OCI-LY7 (cell line): ENCODE results near the gene EPAS1. TPM values are rescaled to one million over a fixed set of nuclear protein-coding genes. Genes with fewer than 3 reads are reported as not detected.
A peak's percentile ranks its signal among the peaks of the same experiment; 100 is the strongest.

Experiments
- BruUV-seq: library from RNA; stranded (reverse); fragments of 400-500 nt; replicated peaks from 2 replicates; lab custom pipeline; 2021; lab: Mats Ljungman, UMichigan
- CTCF ChIA-PET: fragments of 300-600 bp; sonication (Branson Sonifier 250); formaldehyde crosslinking; loops from one replicate; lab custom pipeline; 2022; ENCODE audit warnings: antibody characterized with exemption; ENCODE audit not compliant: unreplicated experiment; lab: Charles Lee
- POLR2A ChIA-PET: fragments of 300-600 bp; sonication (Branson Sonifier 250); formaldehyde crosslinking; loops from one replicate; lab custom pipeline; 2022; ENCODE audit warnings: antibody characterized with exemption; lab: Charles Lee
- DNase-seq: peaks from one replicate; pipeline ENCODE4 v3.0.0-alpha.2; 2015; ENCODE audit warnings: low spot score
- H2AFZ ChIP-seq: fragments of 200-600 bp; sonication (generic), shearing (Covaris generic); 2 replicates; pipeline ENCODE4 v1.6.1; 2014; ENCODE audit warnings: mild to moderate bottlenecking, antibody characterized with exemption, low read length, moderate library complexity
- H3K27ac ChIP-seq: fragments of 200-600 bp; sonication (generic); 2 replicates; pipeline ENCODE4 v1.5.1; 2014; ENCODE audit warnings: mixed run types, low read depth, mild to moderate bottlenecking, moderate library complexity, low read length, inconsistent platforms; ENCODE audit not compliant: poor library complexity, severe bottlenecking
- H3K36me3 ChIP-seq: fragments of 200-600 bp; sonication (generic); 2 replicates; pipeline ENCODE4 v1.6.1; 2014; ENCODE audit warnings: mild to moderate bottlenecking, antibody characterized with exemption, low read length, moderate library complexity, mixed read lengths; ENCODE audit not compliant: insufficient read depth
- H3K4me1 ChIP-seq: fragments of 200-600 bp; sonication (generic); 2 replicates; pipeline ENCODE4 v1.5.1; 2014; ENCODE audit warnings: mild to moderate bottlenecking, low read length; ENCODE audit not compliant: insufficient read depth, poor library complexity, severe bottlenecking
- H3K4me2 ChIP-seq: fragments of 200-600 bp; sonication (generic); 2 replicates; pipeline ENCODE4 v1.6.1; 2014; ENCODE audit warnings: mild to moderate bottlenecking, low read length
- H3K4me3 ChIP-seq: fragments of 200-600 bp; sonication (generic); 2 replicates; pipeline ENCODE4 v1.5.1; 2014; ENCODE audit warnings: mild to moderate bottlenecking, low read depth, low read length; ENCODE audit not compliant: poor library complexity, severe bottlenecking
- H3K79me2 ChIP-seq: fragments of 200-600 bp; sonication (generic); 2 replicates; pipeline ENCODE4 v1.6.1; 2016; ENCODE audit warnings: low read depth, mild to moderate bottlenecking, low read length, moderate library complexity, mixed read lengths; ENCODE audit not compliant: insufficient read depth
- H3K9me2 ChIP-seq: fragments of 200-600 bp; sonication (generic); 2 replicates; pipeline ENCODE4 v1.6.1; 2016; ENCODE audit warnings: mild to moderate bottlenecking, low read length, mixed read lengths; ENCODE audit not compliant: insufficient read depth
- H3K9me3 ChIP-seq: fragments of 200-600 bp; sonication (generic); 2 replicates; pipeline ENCODE4 v1.6.1; 2014; ENCODE audit warnings: mild to moderate bottlenecking, mixed run types, low read length, mixed read lengths
- H4K20me1 ChIP-seq: fragments of 200-600 bp; sonication (generic); 2 replicates; pipeline ENCODE4 v1.6.1; 2014; ENCODE audit warnings: mild to moderate bottlenecking, antibody characterized with exemption, low read length, moderate library complexity, mixed read lengths; ENCODE audit not compliant: insufficient read depth
- EZH2phosphoT487 ChIP-seq: fragments of 200-600 bp; sonication (generic); IDR thresholded peaks from 2 replicates; pipeline ENCODE4 v1.6.1; 2018; ENCODE audit warnings: low read depth, borderline replicate concordance, mild to moderate bottlenecking, mixed run types, antibody characterized with exemption, low read length, moderate library complexity, mixed read lengths
- intact Hi-C: fragments of 100-400 bp; cut with micrococcal nuclease; formaldehyde crosslinking; loops from one replicate; pipeline ENCODE4 v1.10.0; 2022; ENCODE audit not compliant: unreplicated experiment
- total RNA-seq, 2 experiments: library from RNA; depleted of rRNA in 1 of 2; stranded (reverse); fragments of >200 nt in 1 of 2; shearing (Covaris generic) in 1 of 2; gene quantifications; 2 replicates each; pipeline ENCODE4 v1.2.3, GENCODE V29; 2014 to 2022
- TF ChIP-seq, protein P1 (sequence below): fragments of 200-600 bp; sonication (generic); conservative IDR thresholded peaks from 2 replicates; pipeline ENCODE4 v1.5.1; 2014; ENCODE audit warnings: mild to moderate bottlenecking, antibody characterized with exemption, low read length, moderate library complexity, mixed read lengths

The EPAS1 gene
- total RNA-seq, 2 experiments from 2014 or later, result 0.74 TPM; not detected in 1

DNA sequence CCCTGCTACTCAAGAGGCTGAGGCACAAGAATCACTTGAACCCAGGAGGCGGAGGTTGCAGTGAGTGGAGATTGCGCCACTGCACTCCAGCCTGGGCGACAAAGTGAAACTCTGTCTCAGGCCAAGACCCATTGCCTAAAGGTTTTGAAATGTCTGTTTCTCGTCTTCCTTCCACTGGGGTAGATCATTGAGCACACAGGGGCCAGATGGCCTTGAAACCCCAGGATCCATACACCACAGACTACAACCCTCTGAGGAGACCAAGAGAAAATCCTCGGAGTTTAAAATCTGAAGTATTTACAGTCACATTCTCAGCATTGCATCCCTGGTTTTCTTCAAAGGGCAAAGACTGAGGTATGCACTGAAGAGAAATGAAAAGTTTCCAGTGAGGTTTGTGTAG is 7.1 kb upstream of the EPAS1 start:
- no peak overlapping the region for H2AFZ ChIP-seq
- H3K9me3 ChIP-seq, result no peaks in the 10 kb centered on the region
- H4K20me1 ChIP-seq, result no peaks in the 10 kb centered on the region
- no peak overlapping the region for H3K4me2 ChIP-seq
- intact Hi-C loops, result no loop called here
- BruUV-seq, result no TSS peak
- TF ChIP-seq, protein P1, sequence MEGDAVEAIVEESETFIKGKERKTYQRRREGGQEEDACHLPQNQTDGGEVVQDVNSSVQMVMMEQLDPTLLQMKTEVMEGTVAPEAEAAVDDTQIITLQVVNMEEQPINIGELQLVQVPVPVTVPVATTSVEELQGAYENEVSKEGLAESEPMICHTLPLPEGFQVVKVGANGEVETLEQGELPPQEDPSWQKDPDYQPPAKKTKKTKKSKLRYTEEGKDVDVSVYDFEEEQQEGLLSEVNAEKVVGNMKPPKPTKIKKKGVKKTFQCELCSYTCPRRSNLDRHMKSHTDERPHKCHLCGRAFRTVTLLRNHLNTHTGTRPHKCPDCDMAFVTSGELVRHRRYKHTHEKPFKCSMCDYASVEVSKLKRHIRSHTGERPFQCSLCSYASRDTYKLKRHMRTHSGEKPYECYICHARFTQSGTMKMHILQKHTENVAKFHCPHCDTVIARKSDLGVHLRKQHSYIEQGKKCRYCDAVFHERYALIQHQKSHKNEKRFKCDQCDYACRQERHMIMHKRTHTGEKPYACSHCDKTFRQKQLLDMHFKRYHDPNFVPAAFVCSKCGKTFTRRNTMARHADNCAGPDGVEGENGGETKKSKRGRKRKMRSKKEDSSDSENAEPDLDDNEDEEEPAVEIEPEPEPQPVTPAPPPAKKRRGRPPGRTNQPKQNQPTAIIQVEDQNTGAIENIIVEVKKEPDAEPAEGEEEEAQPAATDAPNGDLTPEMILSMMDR, result no peak
- no peak for TF ChIP-seq EZH2phosphoT487
- no peaks in the 10 kb centered on the region for H3K4me1 ChIP-seq
- H3K79me2 ChIP-seq, result no peaks in the 10 kb centered on the region
- H3K27ac ChIP-seq, result no peak overlapping the region
- H3K9me2 ChIP-seq, result no peaks in the 10 kb centered on the region
- no peak for DNase-seq
- H3K4me3 ChIP-seq, result no peak overlapping the region
- H3K36me3 ChIP-seq, result no peaks in the 10 kb centered on the region
- ChIA-PET CTCF (no interaction called here), POLR2A (no interaction called here)

- H3K9me2 ChIP-seq, result no peaks in the 10 kb centered on the region
- TF ChIP-seq EZH2phosphoT487, result no peak
- TF ChIP-seq, protein P1, result no peak
- CTCF ChIA-PET, result no interaction called here
- no TSS peak for BruUV-seq
- POLR2A ChIA-PET, result interaction anchor here (0.5 kb wide), 1 partner anchor 1465 kb away, joined by 6 read pairs; no protein-coding TSS in a partner anchor
- H3K79me2 ChIP-seq, result no peaks in the 10 kb centered on the region
- intact Hi-C loops, result no loop called here
- no peaks in the 10 kb centered on the region for H4K20me1 ChIP-seq
- no peak overlapping the region for H3K27ac ChIP-seq
- no peaks in the 10 kb centered on the region for H3K4me1 ChIP-seq
- no peak overlapping the region for H3K4me2 ChIP-seq
- H3K36me3 ChIP-seq, result no peaks in the 10 kb centered on the region
- H3K9me3 ChIP-seq, result no peaks in the 10 kb centered on the region
- no peak for DNase-seq
- H3K4me3 ChIP-seq, result no peak overlapping the region
- H2AFZ ChIP-seq, result no peak overlapping the region
Measured at GRCh38 chr2:46293466-46293865, 3.7 kb upstream of the EPAS1 start.

GRCh38 chr2:46294176-46294836 is 2.9 kb upstream of the EPAS1 start:
- BruUV-seq, result no TSS peak
- H3K9me2 ChIP-seq, result no peaks in the 10 kb centered on the region
- H3K4me3 ChIP-seq, result no peak overlapping the region
- H3K79me2 ChIP-seq, result no peaks in the 10 kb centered on the region
- no peak overlapping the region for H3K27ac ChIP-seq
- no peaks in the 10 kb centered on the region for H3K4me1 ChIP-seq
- no peak for DNase-seq
- TF ChIP-seq, protein P1, result 0 out of 2 replicates have a peak, but pooled peaks have one; percentile 10
- TF ChIP-seq EZH2phosphoT487, result no peak
- intact Hi-C loops, result no loop called here
- no peaks in the 10 kb centered on the region for H4K20me1 ChIP-seq
- H3K36me3 ChIP-seq, result no peaks in the 10 kb centered on the region
- H2AFZ ChIP-seq, result no peak overlapping the region
- CTCF ChIA-PET, result no interaction called here
- H3K9me3 ChIP-seq, result no peaks in the 10 kb centered on the region
- POLR2A ChIA-PET, result interaction anchor here (0.6 to 1.2 kb wide), 2 partner anchors 8 to 10 kb away, joined by 4 to 5 read pairs; no protein-coding TSS in a partner anchor
- H3K4me2 ChIP-seq, result no peak overlapping the region
